ENCODE results near the gene ADAMTSL2. TPM values are rescaled to one million over a fixed set of nuclear protein-coding genes. Genes with fewer than 3 reads are reported as not detected.

ADAMTSL2 gene
- total RNA-seq, 1 donor from 2014 or later = 2.0 TPM

- Histone ChIP-seq H3K27me3 (no peaks in the 10 kb centered on the region), H3K27ac (no peak overlapping the region), H3K9me3 (peaks cover 15% of the 10 kb centered on the region), H3K36me3 (no peaks in the 10 kb centered on the region), H3K4me1 (no peaks in the 10 kb centered on the region), H3K4me3 (no peak overlapping the region)
- TF ChIP-seq POLR2AphosphoS5 (IDR thresholded peaks at IDR 0.05; ENCODE audit: insufficient read depth in 1 of 2, low read depth in 1 of 2) = no peak
- no peak for TF ChIP-seq CTCF (IDR thresholded peaks at IDR 0.05)
- TF ChIP-seq POLR2A (IDR thresholded peaks at IDR 0.05) = no peak
- no peak for DNase-seq (ENCODE audit: extremely low spot score in 2 of 2)
- intact Hi-C loops (cut with DNase I) = no loop called here
Measured at GRCh38 chr9:133599470-133600173, 65.1 kb downstream of the ADAMTSL2 start.

- Histone ChIP-seq H3K27ac (no peak overlapping the region), H3K4me1 (no peaks in the 10 kb centered on the region), H3K36me3 (no peaks in the 10 kb centered on the region), H3K9me3 (peaks cover 15% of the 10 kb centered on the region), H3K4me3 (no peak overlapping the region), H3K27me3 (no peaks in the 10 kb centered on the region)
- TF ChIP-seq CTCF (IDR thresholded peaks at IDR 0.05) (no peak), POLR2A (IDR thresholded peaks at IDR 0.05) (no peak), POLR2AphosphoS5 (IDR thresholded peaks at IDR 0.05; ENCODE audit: insufficient read depth in 1 of 2, low read depth in 1 of 2) (no peak)
- no peak for DNase-seq (ENCODE audit: extremely low spot score in 2 of 2)
- intact Hi-C loops (cut with DNase I) = no loop called here
Measured at GRCh38 chr9:133600739-133601138, 66.2 kb downstream of the ADAMTSL2 start.

DNA sequence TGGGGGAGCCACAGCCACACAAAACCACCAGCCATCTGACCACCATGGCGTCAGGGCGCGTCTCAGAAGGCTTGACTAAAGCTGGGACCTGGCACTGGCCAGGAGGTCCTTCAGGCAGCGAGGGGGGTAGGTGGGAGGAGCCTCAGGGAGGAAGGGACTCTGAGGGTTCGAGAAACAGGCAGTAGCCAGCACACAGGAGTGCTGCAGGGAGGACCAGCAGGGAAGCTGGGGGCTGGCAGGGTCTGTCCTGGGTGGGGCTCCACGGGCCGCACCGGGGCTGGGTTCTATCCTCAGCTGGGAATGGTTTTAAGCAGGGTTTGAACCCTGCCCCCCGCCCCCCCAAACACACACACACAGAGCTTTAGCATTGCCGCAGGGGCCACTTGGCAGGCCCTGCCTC, 67.2 kb downstream of the ADAMTSL2 start:
- no peaks in the 10 kb centered on the region for H3K27me3 ChIP-seq
- H3K4me1 ChIP-seq = no peaks in the 10 kb centered on the region
- H3K9me3 ChIP-seq = peaks cover 15% of the 10 kb centered on the region
- no peak for DNase-seq (ENCODE audit: extremely low spot score in 2 of 2)
- no peak for TF ChIP-seq POLR2A (IDR thresholded peaks at IDR 0.05)
- no peak overlapping the region for H3K4me3 ChIP-seq
- intact Hi-C loops (cut with DNase I) = no loop called here
- no peaks in the 10 kb centered on the region for H3K36me3 ChIP-seq
- H3K27ac ChIP-seq = no peak overlapping the region

- TF ChIP-seq POLR2AphosphoS5 (IDR thresholded peaks at IDR 0.05; ENCODE audit: insufficient read depth in 1 of 2, low read depth in 1 of 2) (no peak), CTCF (IDR thresholded peaks at IDR 0.05) (no peak), POLR2A (IDR thresholded peaks at IDR 0.05) (no peak)
- H3K4me1 ChIP-seq = no peaks in the 10 kb centered on the region
- DNase-seq (ENCODE audit: extremely low spot score in 2 of 2) = no peak
- peaks cover 11% of the 10 kb centered on the region for H3K9me3 ChIP-seq
- no peaks in the 10 kb centered on the region for H3K36me3 ChIP-seq
- intact Hi-C loops (cut with DNase I) = no loop called here
- no peaks in the 10 kb centered on the region for H3K27me3 ChIP-seq
- no peak overlapping the region for H3K27ac ChIP-seq
- no peak overlapping the region for H3K4me3 ChIP-seq
Measured at GRCh38 chr9:133602277-133602676, 67.8 kb downstream of the ADAMTSL2 start.

DNA sequence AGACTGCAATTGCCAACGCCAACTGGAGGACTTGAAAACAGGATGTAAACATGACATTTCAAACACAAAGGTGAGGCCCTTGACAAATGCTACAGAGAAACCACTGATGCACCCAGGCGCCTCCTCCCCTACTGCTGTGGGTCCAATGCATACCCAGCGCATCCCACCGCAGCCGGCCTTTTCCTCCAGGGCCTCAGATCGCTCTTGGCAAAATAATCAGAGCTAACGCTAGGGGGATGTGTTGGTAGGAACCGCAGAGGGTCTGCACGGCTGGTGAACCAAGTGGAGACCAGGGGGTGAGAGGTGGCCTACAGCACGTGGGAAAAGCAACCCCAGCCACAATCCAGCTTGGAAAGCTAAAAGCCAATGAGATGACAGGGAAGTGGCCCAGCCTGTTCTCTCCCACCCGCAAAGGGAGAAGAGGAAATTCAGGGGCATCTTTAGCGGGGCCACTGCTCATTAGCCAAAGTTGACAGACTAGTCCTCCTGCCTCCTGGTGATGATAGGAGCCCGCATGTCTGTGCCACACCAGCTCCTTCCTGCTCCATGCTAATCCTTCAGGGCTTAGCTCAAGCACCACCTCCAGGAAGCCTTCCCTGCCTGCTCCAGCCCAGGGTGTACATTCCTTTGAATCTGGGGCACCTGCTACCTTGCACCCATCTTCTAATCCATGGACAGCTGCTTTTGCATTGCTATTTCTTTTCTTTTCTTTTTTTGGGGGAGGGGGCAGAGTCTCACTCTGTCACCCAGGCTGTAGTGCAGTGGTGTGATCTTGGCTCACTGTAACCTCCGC, 68.8 kb downstream of the ADAMTSL2 start:
- Histone ChIP-seq H3K27me3 (no peaks in the 10 kb centered on the region), H3K27ac (no peak overlapping the region), H3K9me3 (peaks cover under 1% of the 10 kb centered on the region), H3K36me3 (no peaks in the 10 kb centered on the region), H3K4me3 (no peak overlapping the region), H3K4me1 (no peaks in the 10 kb centered on the region)
- intact Hi-C loops (cut with DNase I) = no loop called here
- TF ChIP-seq POLR2AphosphoS5 (IDR thresholded peaks at IDR 0.05; ENCODE audit: insufficient read depth in 1 of 2, low read depth in 1 of 2) = no peak
- no peak for TF ChIP-seq POLR2A (IDR thresholded peaks at IDR 0.05)
- no peak for TF ChIP-seq CTCF (IDR thresholded peaks at IDR 0.05)
- DNase-seq (ENCODE audit: extremely low spot score in 2 of 2) = no peak

Measured in vagina (tissue), 2 donors.